Fibroblast of skin of scalp (primary cell): Measurements from ENCODE around the gene KLHDC7B.
"Not testable (repeated sequence)": the region's sequence is repeated elsewhere in the genome, so short reads cannot be mapped to it uniquely, and the experiment has no call there.

ENCODE experiments used
- DNase-seq: peaks from one replicate; pipeline ENCODE4 v3.0.0-alpha.2; 2013

KLHDC7B gene

GRCh38 chr22:50517495-50518260 is 28.0 kb upstream of the KLHDC7B start:
- no peak for DNase-seq

GRCh38 chr22:50518606-50519005 is 27.1 kb upstream of the KLHDC7B start:
- DNase-seq: no peak

- DNase-seq: no peak
These were observed 26.5 kb upstream of the KLHDC7B start for GRCh38 chr22:50519151-50519550.

- DNase-seq: not testable (repeated sequence)
These were observed 25.5 kb upstream of the KLHDC7B start for GRCh38 chr22:50520184-50520583.

GRCh38 chr22:50520826-50521453 is 24.8 kb upstream of the KLHDC7B start:
- no peak for DNase-seq

GRCh38 chr22:50521710-50522109 is 24.0 kb upstream of the KLHDC7B start:
- DNase-seq: no peak

GRCh38 chr22:50522208-50522805 is 23.4 kb upstream of the KLHDC7B start:
- DNase-seq: no peak

DNA sequence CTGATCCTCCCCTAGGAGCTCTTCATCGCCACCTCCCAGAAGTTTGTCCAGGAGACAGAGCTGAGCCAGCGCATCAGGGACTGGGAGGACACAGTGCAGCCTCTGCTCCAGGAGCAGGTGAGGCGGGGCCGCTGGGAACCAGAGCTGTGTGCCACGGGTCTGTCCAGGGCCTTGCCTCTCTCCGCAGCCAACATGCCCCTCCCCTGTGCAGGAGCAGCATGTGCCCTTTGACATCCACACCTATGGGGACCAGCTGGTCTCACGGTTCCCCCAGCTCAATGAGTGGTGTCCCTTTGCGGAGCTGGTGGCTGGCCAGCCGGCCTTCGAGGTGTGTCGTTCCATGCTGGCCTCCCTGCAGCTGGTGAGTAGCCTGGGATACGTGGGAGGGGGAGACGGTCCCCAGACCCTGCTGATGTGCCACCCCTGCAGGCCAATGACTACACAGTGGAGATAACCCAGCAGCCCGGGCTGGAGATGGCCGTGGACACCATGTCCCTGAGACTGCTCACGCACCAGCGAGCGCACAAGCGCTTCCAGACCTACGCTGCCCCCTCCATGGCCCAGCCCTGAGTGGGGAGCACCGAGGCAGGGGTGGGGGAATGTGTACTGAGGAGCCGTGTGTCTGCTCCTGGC is 22.8 kb upstream of the KLHDC7B start:
- DNase-seq: no peak

DNA sequence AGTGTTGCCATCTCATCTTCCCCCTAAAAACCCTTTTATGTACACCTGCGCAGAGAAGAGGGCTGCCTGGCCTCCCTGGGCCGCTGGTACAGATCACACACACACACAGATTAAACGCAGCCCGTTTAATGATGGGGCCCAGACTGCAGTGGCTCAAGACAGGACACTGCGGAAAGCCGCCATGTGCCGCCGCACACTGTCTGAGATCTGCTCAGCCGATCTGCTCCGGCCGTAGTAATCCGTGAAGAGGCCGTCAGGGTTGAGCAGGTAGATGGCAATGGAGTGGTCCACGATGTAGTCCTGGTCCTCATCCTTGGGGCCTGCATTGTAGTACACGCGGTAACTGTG is 22.3 kb upstream of the KLHDC7B start:
- no peak for DNase-seq

- no peak for DNase-seq
These were observed 21.7 kb upstream of the KLHDC7B start for GRCh38 chr22:50523806-50524675.

- DNase-seq: no peak
These were observed 21.0 kb upstream of the KLHDC7B start for GRCh38 chr22:50524676-50525103.

GRCh38 chr22:50525104-50525857 is 20.4 kb upstream of the KLHDC7B start, which contains the start of gene SCO2:
SCO2 (minus strand) TSS chr22:50525598; CDS start chr22:50524411, 1,187 bp downstream.
- peak; percentile 98 for DNase-seq

- no peak for DNase-seq
These were observed 19.9 kb upstream of the KLHDC7B start for GRCh38 chr22:50525858-50526107.

DNA sequence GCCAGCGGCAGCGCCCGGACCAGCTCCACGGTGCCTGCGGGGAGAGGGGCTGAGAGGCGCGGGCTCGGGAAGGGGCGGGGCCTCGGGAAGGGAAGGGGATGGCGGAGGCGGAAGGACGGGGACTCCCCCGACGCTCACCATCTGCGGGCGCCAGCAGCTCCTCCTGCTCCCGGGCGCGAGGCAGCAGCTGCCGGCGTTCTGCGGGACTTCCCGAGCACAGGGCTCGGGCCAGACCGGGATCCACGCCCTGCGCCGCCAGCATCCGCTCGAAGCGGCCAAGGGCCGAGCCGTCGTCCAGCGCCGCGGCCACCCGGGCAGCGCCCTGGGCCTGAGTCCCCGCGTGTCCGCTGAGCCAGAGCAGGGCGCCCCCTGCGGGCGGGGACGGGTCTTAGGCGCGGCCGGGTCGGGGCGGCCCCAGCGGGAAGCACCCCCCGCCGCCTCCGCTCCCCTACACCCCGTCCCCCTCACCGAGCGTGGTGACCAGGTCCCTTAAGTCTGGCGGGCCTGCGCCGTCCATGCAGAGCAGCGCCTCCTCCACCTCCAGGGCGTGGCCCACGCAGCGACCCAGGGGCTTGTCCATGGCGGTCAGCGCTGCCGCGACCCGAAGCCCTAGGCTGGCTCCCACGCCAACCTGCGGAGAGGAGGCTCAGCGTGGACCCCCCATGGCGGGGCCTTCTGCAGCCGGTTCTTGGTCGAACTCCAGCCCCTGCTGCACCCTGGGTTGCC is 19.4 kb upstream of the KLHDC7B start:
- peak; percentile 79 for DNase-seq

GRCh38 chr22:50526834-50527801 is 18.6 kb upstream of the KLHDC7B start:
- DNase-seq: no peak

- DNase-seq: no peak
These were observed 17.6 kb upstream of the KLHDC7B start for GRCh38 chr22:50527921-50528681.

- DNase-seq: no peak
These were observed 16.9 kb upstream of the KLHDC7B start for GRCh38 chr22:50528682-50529415.

GRCh38 chr22:50529416-50529896 is 16.2 kb upstream of the KLHDC7B start:
- no peak for DNase-seq
